Fibroblast of pulmonary artery (primary cell): ENCODE measurements around the gene PYCARD.
A peak's percentile ranks its signal among the peaks of the same experiment; 100 is the strongest.
"Not testable (repeated sequence)": the region's sequence is repeated elsewhere in the genome, so short reads cannot be mapped to it uniquely, and the experiment has no call there.

Experiments
- DNase-seq: peaks from one replicate; pipeline ENCODE4 v3.0.0-alpha.2; 2010; ENCODE audit warnings: low read depth
- H3K4me3 ChIP-seq: replicated peaks from 2 replicates; pipeline ENCODE4 v1.5.1; 2011; ENCODE audit warnings: low read depth, mild to moderate bottlenecking, control low read depth, low read length, moderate library complexity
- CTCF ChIP-seq: IDR thresholded peaks from 2 replicates; pipeline ENCODE4 v1.5.1; 2011; ENCODE audit warnings: mild to moderate bottlenecking, control low read depth, low read length, inconsistent platforms; ENCODE audit errors: missing control alignments

Gene PYCARD

GRCh38 chr16:31213877-31214707, 11.5 kb upstream of the PYCARD start, which contains the start of gene TRIM72:
Gene TRIM72, plus strand, starts transcription at chr16:31214119. Its CDS starts 620 bp downstream, at chr16:31214739.
- TF ChIP-seq CTCF: no peak
- peak within 1 kb of the TSS; percentile 40 for H3K4me3 ChIP-seq
- DNase-seq: no peak

- no peak for TF ChIP-seq CTCF
- no peak overlapping the region for H3K4me3 ChIP-seq
- DNase-seq: no peak
These were observed 10.8 kb upstream of the PYCARD start for GRCh38 chr16:31213342-31213741.

GRCh38 chr16:31206776-31207175, 4.2 kb upstream of the PYCARD start:
- no peak for DNase-seq
- no peak overlapping the region for H3K4me3 ChIP-seq
- TF ChIP-seq CTCF: no peak

GRCh38 chr16:31204871-31205666, 2.5 kb upstream of the PYCARD start:
- no peak for DNase-seq
- H3K4me3 ChIP-seq: no peak overlapping the region
- TF ChIP-seq CTCF: no peak

GRCh38 chr16:31201582-31202413, 762 bp downstream of the PYCARD start:
- DNase-seq: no peak
- TF ChIP-seq CTCF: no peak
- H3K4me3 ChIP-seq: peak overlapping the region; percentile 60

- peak overlapping the region; percentile 60 for H3K4me3 ChIP-seq
- TF ChIP-seq CTCF: no peak
- DNase-seq: no peak
These were observed 1.6 kb downstream of the PYCARD start for GRCh38 chr16:31200821-31201568.

GRCh38 chr16:31200111-31200510, 2.4 kb downstream of the PYCARD start:
- H3K4me3 ChIP-seq, DNase-seq: not testable (repeated sequence)
